H1 (cell line): ENCODE results near the gene MTHFD1. TPM values are rescaled to one million over a fixed set of nuclear protein-coding genes. Genes with fewer than 3 reads are reported as not detected.

ENCODE experiments used
- BACH1 ChIP-seq: IDR thresholded peaks from 2 replicates; pipeline ENCODE4 v1.6.1; 2012; ENCODE audit warnings: low read length, improper control_type of control experiment
- RAD21 ChIP-seq, 2 experiments: IDR thresholded peaks in 1 of 2; conservative IDR thresholded peaks in 1 of 2; 2 replicates each; pipeline ENCODE4 v1.6.1; 2011; ENCODE audit warnings: low read depth in 2 of 2, low read length in 2 of 2, improper control_type of control experiment in 1 of 2, inconsistent platforms in 1 of 2, mild to moderate bottlenecking in 1 of 2, moderate library complexity in 1 of 2
- polyA plus RNA-seq, 7 experiments: library from polyadenylated mRNA; depleted of rRNA in 3 of 7; stranded (reverse) in 5 of 7; unstranded in 2 of 7; fragments of >200 nt in 5 of 7; fragments of 200-250 nt in 2 of 7; gene quantifications; 1 replicate in 5 of 7; 2 replicates in 1 of 7; 4 replicates in 1 of 7; pipeline versions ENCODE4 v1.2.1 to v1.2.3, GENCODE V29; 2011 to 2013; ENCODE audit warnings: missing spikeins in 2 of 7, mixed read lengths in 2 of 7
- total RNA-seq: library from RNA; stranded (reverse); fragmentation: NEBNext Ultra II Directional; extraction: Animal tissue kit (Norgen Biotek cat#: 25700); gene quantifications from 2 replicates; pipeline ENCODE4 v1.2.1, GENCODE V29; 2021

MTHFD1 gene
- total and polyA plus RNA-seq, 2 of the 8 experiments (the other 6 are each of a cell fraction or from before 2014, with no cell fraction given) = 79.7 to 332 TPM

GRCh38 chr14:64500088-64500487 is 111.9 kb downstream of the MTHFD1 start (continued):
- TF ChIP-seq BACH1 (no peak), RAD21 (IDR thresholded peaks at IDR 0.05 in 1 of 2, conservative IDR thresholded peaks at IDR 0.05 in 1 of 2; ENCODE audit: low read depth in 2 of 2, low read length in 2 of 2) (no peak)
